Measurements from ENCODE around the gene TRERF1. TPM values are rescaled to one million over a fixed set of nuclear protein-coding genes. Genes with fewer than 3 reads are reported as not detected.

Gene TRERF1
- total RNA-seq, 5 donors from 2014 or later (not counting 1 experiment from before 2014, with no cell fraction given), result 20.5 to 52.2 (median 25.6) TPM

GRCh38 chr6:42306439-42307140 lies 145.1 kb downstream of the TRERF1 start:
- H3K27me3 Mint-ChIP-seq, result no peaks in the 10 kb centered on the region
- CTCF ChIA-PET, result interaction anchor here in 1 of 2 donors (1.4 kb wide), 1 partner anchor 241 kb away, joined by 6 read pairs; no protein-coding TSS in a partner anchor
- no peak overlapping the region for H3K27ac ChIP-seq (ENCODE audit: low read length)
- H3K4me3 Mint-ChIP-seq, result no peak overlapping the region
- POLR2A ChIA-PET, result interaction anchor here in 1 of 2 donors (0.7 kb wide), 1 partner anchor 102 kb away, joined by 4 read pairs; no protein-coding TSS in a partner anchor
- H3K36me3 Mint-ChIP-seq, result peaks cover 14% of the 10 kb centered on the region
- no peak overlapping the region for H3K4me3 ChIP-seq (ENCODE audit: control insufficient read depth in 1 of 2, extremely low read depth in 1 of 2, low read length in 1 of 2)
- DNase-seq (no peak), ATAC-seq (replicated peaks in 1 of 4) (no peak)
- no peaks in the 10 kb centered on the region for H3K4me1 ChIP-seq (ENCODE audit: control insufficient read depth in 1 of 2, extremely low read depth in 1 of 2, insufficient read depth in 2 of 2, low read length in 2 of 2)
- H3K27ac Mint-ChIP-seq, result peak overlapping the region in 1 of 2 donors; percentile 34
- no peaks in the 10 kb centered on the region for H3K36me3 ChIP-seq (ENCODE audit: control insufficient read depth in 2 of 2, extremely low read depth in 1 of 2, insufficient read depth in 1 of 2, low read length in 1 of 2)
- H3K4me1 Mint-ChIP-seq, result peaks cover 36 to 56% (median 37%) of the 10 kb centered on the region in 3 donors
- WGBS (ENCODE audit: insufficient coverage), result no CpG with 5 or more reads among the region's 7 CpGs
- H3K27me3 ChIP-seq (replicated peaks in 1 of 2; ENCODE audit: control insufficient read depth in 2 of 2, extremely low read depth in 1 of 2, insufficient read depth in 2 of 2, low read length in 1 of 2), result no peaks in the 10 kb centered on the region
- H3K9me3 ChIP-seq, result no peaks in the 10 kb centered on the region
- no peaks in the 10 kb centered on the region for H3K9me3 Mint-ChIP-seq

- no peak overlapping the region for H3K4me3 ChIP-seq (ENCODE audit: control insufficient read depth in 1 of 2, extremely low read depth in 1 of 2, low read length in 1 of 2)
- H3K36me3 ChIP-seq (ENCODE audit: control insufficient read depth in 2 of 2, extremely low read depth in 1 of 2, insufficient read depth in 1 of 2, low read length in 1 of 2), result peaks cover 3 to 13% of the 10 kb centered on the region in 2 donors
- H3K27ac Mint-ChIP-seq, result no peak overlapping the region
- peaks cover 34 to 44% (median 36%) of the 10 kb centered on the region in 3 donors for H3K4me1 Mint-ChIP-seq
- no peak for ATAC-seq (replicated peaks in 1 of 4)
- no peak overlapping the region for H3K4me3 Mint-ChIP-seq
- WGBS (ENCODE audit: insufficient coverage), result 92% methylated on average over 4 of the region's 6 CpGs
- DNase-seq, result no peak
- H3K36me3 Mint-ChIP-seq, result peaks cover 18% of the 10 kb centered on the region
- ChIA-PET CTCF (interaction anchor here in 1 of 2 donors (0.6 kb wide), 1 partner anchor 23 kb away, joined by 6 read pairs; no protein-coding TSS in a partner anchor), POLR2A (interaction anchor here in 1 of 2 donors (0.5 kb wide), 1 partner anchor 78 kb away, joined by 11 read pairs; no protein-coding TSS in a partner anchor)
- no peaks in the 10 kb centered on the region for H3K4me1 ChIP-seq (ENCODE audit: control insufficient read depth in 1 of 2, extremely low read depth in 1 of 2, insufficient read depth in 2 of 2, low read length in 2 of 2)
- no peaks in the 10 kb centered on the region for H3K9me3 Mint-ChIP-seq
- no peaks in the 10 kb centered on the region for H3K27me3 ChIP-seq (replicated peaks in 1 of 2; ENCODE audit: control insufficient read depth in 2 of 2, extremely low read depth in 1 of 2, insufficient read depth in 2 of 2, low read length in 1 of 2)
- H3K27me3 Mint-ChIP-seq, result no peaks in the 10 kb centered on the region
- no peaks in the 10 kb centered on the region for H3K9me3 ChIP-seq
- H3K27ac ChIP-seq (ENCODE audit: low read length), result no peak overlapping the region
Observed at GRCh38 chr6:42304053-42304712, 147.5 kb downstream of the TRERF1 start.

DNA sequence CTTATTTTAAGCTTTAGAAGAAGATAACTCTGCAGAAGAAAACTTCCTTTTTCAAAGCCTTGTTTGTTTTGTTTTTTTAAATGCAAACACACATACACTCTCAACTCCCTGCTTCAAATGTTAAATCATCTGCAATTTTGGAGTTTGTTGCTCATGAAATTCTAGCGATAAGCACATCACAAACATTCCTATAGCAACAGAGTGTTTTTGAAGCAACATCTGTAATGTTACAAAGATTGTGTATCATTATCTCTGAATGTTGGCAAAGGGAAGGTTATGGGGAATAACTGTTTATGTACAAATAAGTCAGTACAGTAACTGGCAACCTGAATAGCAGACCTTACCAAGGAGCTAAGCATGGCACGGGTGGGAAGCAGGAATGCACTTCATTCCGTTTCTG lies 149.3 kb downstream of the TRERF1 start:
- ChIA-PET CTCF (no interaction called here), POLR2A (interaction anchor here in 1 of 2 donors (0.7 kb wide), 1 partner anchor 236 kb away, joined by 4 read pairs; no protein-coding TSS in a partner anchor)
- Histone ChIP-seq H3K27ac (ENCODE audit: low read length) (no peak overlapping the region), H3K36me3 (ENCODE audit: control insufficient read depth in 2 of 2, extremely low read depth in 1 of 2, insufficient read depth in 1 of 2, low read length in 1 of 2) (peaks cover 3 to 13% of the 10 kb centered on the region in 2 donors), H3K27me3 (replicated peaks in 1 of 2; ENCODE audit: control insufficient read depth in 2 of 2, extremely low read depth in 1 of 2, insufficient read depth in 2 of 2, low read length in 1 of 2) (no peaks in the 10 kb centered on the region), H3K9me3 (no peaks in the 10 kb centered on the region), H3K4me3 (ENCODE audit: control insufficient read depth in 1 of 2, extremely low read depth in 1 of 2, low read length in 1 of 2) (no peak overlapping the region), H3K4me1 (ENCODE audit: control insufficient read depth in 1 of 2, extremely low read depth in 1 of 2, insufficient read depth in 2 of 2, low read length in 2 of 2) (no peaks in the 10 kb centered on the region)
- ATAC-seq (replicated peaks in 1 of 4), result no peak
- no peak overlapping the region for H3K27ac Mint-ChIP-seq
- no CpG with 5 or more reads among the region's 3 CpGs for WGBS (ENCODE audit: insufficient coverage)
- peaks cover 19% of the 10 kb centered on the region for H3K36me3 Mint-ChIP-seq
- H3K4me1 Mint-ChIP-seq, result peaks cover 37 to 38% (median 38%) of the 10 kb centered on the region in 3 donors
- no peak overlapping the region for H3K4me3 Mint-ChIP-seq
- no peak for DNase-seq
- H3K9me3 Mint-ChIP-seq, result no peaks in the 10 kb centered on the region
- no peaks in the 10 kb centered on the region for H3K27me3 Mint-ChIP-seq

DNA sequence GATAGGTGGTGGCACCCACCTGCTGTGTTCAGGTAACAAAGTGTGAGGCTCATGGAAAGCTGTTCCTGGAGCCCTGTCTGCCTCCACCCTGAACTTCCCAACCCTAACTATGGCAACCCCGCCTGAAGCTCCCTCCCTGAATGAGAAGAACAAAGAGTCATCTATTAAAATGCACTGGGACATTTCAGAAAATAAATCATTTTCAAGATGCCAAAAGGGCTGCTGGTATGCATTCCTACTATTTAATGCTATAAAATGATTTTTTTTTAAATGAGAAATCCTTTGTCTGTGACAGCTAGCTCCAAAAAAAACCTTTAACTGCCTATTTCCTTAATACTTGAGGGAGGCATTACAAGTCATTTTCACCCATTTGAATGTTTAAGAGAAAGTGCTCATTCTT lies 149.7 kb downstream of the TRERF1 start:
- H3K9me3 Mint-ChIP-seq, result no peaks in the 10 kb centered on the region
- H3K27me3 Mint-ChIP-seq, result no peaks in the 10 kb centered on the region
- no peak for ATAC-seq (replicated peaks in 1 of 4)
- H3K4me1 ChIP-seq (ENCODE audit: control insufficient read depth in 1 of 2, extremely low read depth in 1 of 2, insufficient read depth in 2 of 2, low read length in 2 of 2), result no peaks in the 10 kb centered on the region
- H3K36me3 Mint-ChIP-seq, result peaks cover 23% of the 10 kb centered on the region
- no peak for DNase-seq
- no peaks in the 10 kb centered on the region for H3K9me3 ChIP-seq
- POLR2A ChIA-PET, result interaction anchor here (0.6 to 0.7 kb wide), 2 partner anchors 60 to 236 kb away, joined by 3 to 4 read pairs; no protein-coding TSS in a partner anchor
- no peak overlapping the region for H3K27ac ChIP-seq (ENCODE audit: low read length)
- WGBS (ENCODE audit: insufficient coverage), result no CpG with 5 or more reads among the region's 1 CpG
- peaks cover 38 to 43% (median 41%) of the 10 kb centered on the region in 3 donors for H3K4me1 Mint-ChIP-seq
- no peak overlapping the region for H3K4me3 ChIP-seq (ENCODE audit: control insufficient read depth in 1 of 2, extremely low read depth in 1 of 2, low read length in 1 of 2)
- no peaks in the 10 kb centered on the region for H3K27me3 ChIP-seq (replicated peaks in 1 of 2; ENCODE audit: control insufficient read depth in 2 of 2, extremely low read depth in 1 of 2, insufficient read depth in 2 of 2, low read length in 1 of 2)
- H3K4me3 Mint-ChIP-seq, result no peak overlapping the region
- no peak overlapping the region for H3K27ac Mint-ChIP-seq
- peaks cover 3 to 13% of the 10 kb centered on the region in 2 donors for H3K36me3 ChIP-seq (ENCODE audit: control insufficient read depth in 2 of 2, extremely low read depth in 1 of 2, insufficient read depth in 1 of 2, low read length in 1 of 2)
- CTCF ChIA-PET, result no interaction called here

GRCh38 chr6:42300701-42301100 lies 151.0 kb downstream of the TRERF1 start:
- Histone ChIP-seq H3K9me3 (no peaks in the 10 kb centered on the region), H3K27me3 (replicated peaks in 1 of 2; ENCODE audit: control insufficient read depth in 2 of 2, extremely low read depth in 1 of 2, insufficient read depth in 2 of 2, low read length in 1 of 2) (no peaks in the 10 kb centered on the region), H3K4me1 (ENCODE audit: control insufficient read depth in 1 of 2, extremely low read depth in 1 of 2, insufficient read depth in 2 of 2, low read length in 2 of 2) (peaks cover 10 to 11% of the 10 kb centered on the region in 2 experiments), H3K36me3 (ENCODE audit: control insufficient read depth in 2 of 2, extremely low read depth in 1 of 2, insufficient read depth in 1 of 2, low read length in 1 of 2) (peaks cover 3 to 13% of the 10 kb centered on the region in 2 donors), H3K4me3 (ENCODE audit: control insufficient read depth in 1 of 2, extremely low read depth in 1 of 2, low read length in 1 of 2) (no peak overlapping the region), H3K27ac (ENCODE audit: low read length) (no peak overlapping the region)
- H3K27me3 Mint-ChIP-seq, result no peaks in the 10 kb centered on the region
- no peak overlapping the region for H3K4me3 Mint-ChIP-seq
- peaks cover 29% of the 10 kb centered on the region for H3K36me3 Mint-ChIP-seq
- POLR2A ChIA-PET, result no interaction called here
- CTCF ChIA-PET, result no interaction called here
- ATAC-seq (replicated peaks in 1 of 4), result no peak
- H3K4me1 Mint-ChIP-seq, result peaks cover 41 to 51% (median 49%) of the 10 kb centered on the region in 3 donors
- H3K27ac Mint-ChIP-seq, result no peak overlapping the region
- no peak for DNase-seq
- WGBS (ENCODE audit: insufficient coverage), result 100% methylated on average over 1 of the region's 1 CpG
- no peaks in the 10 kb centered on the region for H3K9me3 Mint-ChIP-seq

DNA sequence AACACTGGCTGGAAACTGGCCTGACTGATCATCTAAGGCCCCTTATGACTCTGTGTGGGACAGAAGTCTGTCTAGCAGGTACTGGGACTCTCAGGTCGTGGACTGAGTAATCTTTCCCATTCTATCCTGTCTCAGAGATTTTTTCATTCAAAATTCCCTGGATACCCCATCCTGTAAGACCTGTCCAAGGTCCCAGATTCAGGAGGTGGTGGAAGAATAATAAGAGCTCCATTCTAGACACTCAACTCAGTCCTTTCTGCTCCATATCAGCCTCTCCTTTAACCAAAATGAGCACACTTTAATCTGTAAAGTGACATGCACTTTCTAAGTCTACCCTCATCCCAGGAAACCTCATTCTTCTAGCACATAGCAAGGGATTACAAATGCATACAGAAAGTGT lies 151.5 kb downstream of the TRERF1 start:
- Mint-ChIP-seq H3K9me3 (no peaks in the 10 kb centered on the region), H3K36me3 (peaks cover 29% of the 10 kb centered on the region), H3K4me1 (peaks cover 41 to 51% (median 49%) of the 10 kb centered on the region in 3 donors), H3K27ac (no peak overlapping the region), H3K4me3 (no peak overlapping the region), H3K27me3 (no peaks in the 10 kb centered on the region)
- no peak for ATAC-seq (replicated peaks in 1 of 4)
- ChIA-PET POLR2A (no interaction called here), CTCF (no interaction called here)
- WGBS (ENCODE audit: insufficient coverage), result no CpG with 5 or more reads among the region's 1 CpG
- Histone ChIP-seq H3K9me3 (no peaks in the 10 kb centered on the region), H3K27ac (ENCODE audit: low read length) (no peak overlapping the region), H3K4me3 (ENCODE audit: control insufficient read depth in 1 of 2, extremely low read depth in 1 of 2, low read length in 1 of 2) (no peak overlapping the region), H3K4me1 (ENCODE audit: control insufficient read depth in 1 of 2, extremely low read depth in 1 of 2, insufficient read depth in 2 of 2, low read length in 2 of 2) (peaks cover 14 to 15% of the 10 kb centered on the region in 2 experiments), H3K27me3 (replicated peaks in 1 of 2; ENCODE audit: control insufficient read depth in 2 of 2, extremely low read depth in 1 of 2, insufficient read depth in 2 of 2, low read length in 1 of 2) (no peaks in the 10 kb centered on the region), H3K36me3 (ENCODE audit: control insufficient read depth in 2 of 2, extremely low read depth in 1 of 2, insufficient read depth in 1 of 2, low read length in 1 of 2) (peaks cover 3 to 13% of the 10 kb centered on the region in 2 donors)
- no peak for DNase-seq
